Measurements from ENCODE around the gene ZNF550.
A peak's percentile ranks its signal among the peaks of the same experiment; 100 is the strongest.
"Not testable (repeated sequence)": the region's sequence is repeated elsewhere in the genome, so short reads cannot be mapped to it uniquely, and the experiment has no call there.

The ZNF550 gene

GRCh38 chr19:57487477-57488298, 72.0 kb downstream of the ZNF550 start, which contains the start of gene ZNF419:
Gene ZNF419 (plus strand): TSS chr19:57487750. CDS start chr19:57487951, 201 bp downstream.
- DNase-seq (ENCODE audit: low read depth in 1 of 2, low spot score in 1 of 2) = peak; percentile 88 to 92
- peak within 1 kb of the TSS; percentile 98 for H3K4me3 ChIP-seq (replicated peaks; ENCODE audit: insufficient read depth, low read length)
- not testable (repeated sequence) for H3K27me3 ChIP-seq (ENCODE audit: insufficient read depth, poor library complexity, severe bottlenecking)
- H3K27ac ChIP-seq (replicated peaks) = peak within 1 kb of the TSS; percentile 75
- TF ChIP-seq SPI1 (IDR thresholded peaks at IDR 0.05; ENCODE audit: borderline replicate concordance, low read depth) = peak; percentile 21; the same call in 1 of the 2 replicates
- TF ChIP-seq POLR2AphosphoS5 (IDR thresholded peaks at IDR 0.05; ENCODE audit: low read depth) = peak; percentile 32; the same call in 1 of the 2 replicates
- peak; percentile 90 for TF ChIP-seq GABPA (IDR thresholded peaks at IDR 0.05; ENCODE audit: low read depth)
